ENCODE data around the gene HPX. TPM values are rescaled to one million over a fixed set of nuclear protein-coding genes. Genes with fewer than 3 reads are reported as not detected.

Gene HPX
- total RNA-seq (2014; rRNA removed; shearing (Covaris generic)), result 0.16 TPM in 1 of 2 replicates, not detected in the other
- total RNA-seq (2022), result 1.2 and 5.2 TPM in 2 replicates
- percentile 28 among the genes with signal in this experiment for Bru-seq, nascent RNA
- percentile 22 among the genes with signal in this experiment for BruChase-seq, experiment 1, labeled RNA remaining after a 6-hour chase
- BruChase-seq, experiment 2, labeled RNA remaining after a 2-hour chase, result percentile 22 among the genes with signal in this experiment
- long read RNA-seq, result 0 reads

GRCh38 chr11:6440906-6441358, at the start of gene HPX:
Gene HPX (minus strand): TSS chr11:6440987. CDS start chr11:6440963, 24 bp downstream.
- Histone ChIP-seq H3K79me2 (ENCODE audit: insufficient read depth, low read depth, low read length) (no peaks in the 10 kb centered on the region), H3K27ac (ENCODE audit: low read depth, low read length, poor library complexity, severe bottlenecking) (no peak within 1 kb of the TSS), H3K9me2 (ENCODE audit: insufficient read depth, low read length) (no peaks in the 10 kb centered on the region), H3K36me3 (ENCODE audit: insufficient read depth, low read length) (no peaks in the 10 kb centered on the region), H3K9me3 (ENCODE audit: low read length) (no peaks in the 10 kb centered on the region), H3K4me2 (ENCODE audit: low read length) (no peak within 1 kb of the TSS), H4K20me1 (ENCODE audit: insufficient read depth, low read length) (no peaks in the 10 kb centered on the region), H3K4me3 (ENCODE audit: low read depth, low read length, poor library complexity, severe bottlenecking) (no peak within 1 kb of the TSS), H3K4me1 (ENCODE audit: insufficient read depth, low read length, poor library complexity, severe bottlenecking) (peaks cover 61% of the 10 kb centered on the region), H2AFZ (ENCODE audit: low read length) (no peak within 1 kb of the TSS)
- TF ChIP-seq CTCF (conservative IDR thresholded peaks at IDR 0.05; ENCODE audit: low read length) (no peak), EZH2phosphoT487 (IDR thresholded peaks at IDR 0.05; ENCODE audit: borderline replicate concordance, low read depth, low read length) (no peak)
- no peak for DNase-seq (ENCODE audit: low spot score)
- CTCF ChIA-PET (ENCODE audit: unreplicated experiment), result interaction anchor here (1.2 kb wide), 1 partner anchor 62 kb away, joined by 4 read pairs; no protein-coding TSS in a partner anchor
- BruUV-seq (replicated peaks), result no TSS peak
- POLR2A ChIA-PET, result interaction anchor here (0.7 to 1.3 kb wide), 3 partner anchors 14 to 52 kb away, joined by 3 read pairs; partner anchors contain the start of gene APBB1
- intact Hi-C loops (cut with micrococcal nuclease; ENCODE audit: unreplicated experiment), result no loop called here

GRCh38 chr11:6489306-6489705, 48.5 kb upstream of the HPX start:
- Histone ChIP-seq H3K4me2 (ENCODE audit: low read length) (no peak overlapping the region), H3K4me1 (ENCODE audit: insufficient read depth, low read length, poor library complexity, severe bottlenecking) (no peaks in the 10 kb centered on the region), H3K4me3 (ENCODE audit: low read depth, low read length, poor library complexity, severe bottlenecking) (no peak overlapping the region), H4K20me1 (ENCODE audit: insufficient read depth, low read length) (no peaks in the 10 kb centered on the region; the same call in 1 of the 2 replicates), H3K79me2 (ENCODE audit: insufficient read depth, low read depth, low read length) (no peaks in the 10 kb centered on the region), H3K27ac (ENCODE audit: low read depth, low read length, poor library complexity, severe bottlenecking) (no peak overlapping the region), H3K9me2 (ENCODE audit: insufficient read depth, low read length) (no peaks in the 10 kb centered on the region), H2AFZ (ENCODE audit: low read length) (no peak overlapping the region), H3K36me3 (ENCODE audit: insufficient read depth, low read length) (peaks cover 84% of the 10 kb centered on the region), H3K9me3 (ENCODE audit: low read length) (no peaks in the 10 kb centered on the region)
- no peak for DNase-seq (ENCODE audit: low spot score)
- ChIA-PET CTCF (ENCODE audit: unreplicated experiment) (interaction anchor here (1.0 kb wide), 1 partner anchor 110 kb away, joined by 3 read pairs; no protein-coding TSS in a partner anchor), POLR2A (interaction anchor here (0.6 kb wide), 1 partner anchor 12 kb away, joined by 3 read pairs; no protein-coding TSS in a partner anchor)
- no peak for TF ChIP-seq CTCF (conservative IDR thresholded peaks at IDR 0.05; ENCODE audit: low read length)
- TF ChIP-seq EZH2phosphoT487 (IDR thresholded peaks at IDR 0.05; ENCODE audit: borderline replicate concordance, low read depth, low read length), result no peak
- intact Hi-C loops (cut with micrococcal nuclease; ENCODE audit: unreplicated experiment), result no loop called here
- no TSS peak for BruUV-seq (replicated peaks)

- Histone ChIP-seq H3K9me2 (ENCODE audit: insufficient read depth, low read length) (no peaks in the 10 kb centered on the region), H4K20me1 (ENCODE audit: insufficient read depth, low read length) (no peaks in the 10 kb centered on the region; the same call in 1 of the 2 replicates), H3K36me3 (ENCODE audit: insufficient read depth, low read length) (peaks cover 86% of the 10 kb centered on the region), H3K4me2 (ENCODE audit: low read length) (no peak overlapping the region), H2AFZ (ENCODE audit: low read length) (no peak overlapping the region), H3K27ac (ENCODE audit: low read depth, low read length, poor library complexity, severe bottlenecking) (no peak overlapping the region), H3K4me3 (ENCODE audit: low read depth, low read length, poor library complexity, severe bottlenecking) (no peak overlapping the region), H3K79me2 (ENCODE audit: insufficient read depth, low read depth, low read length) (peaks cover under 1% of the 10 kb centered on the region; the same call in 1 of the 2 replicates), H3K9me3 (ENCODE audit: low read length) (no peaks in the 10 kb centered on the region), H3K4me1 (ENCODE audit: insufficient read depth, low read length, poor library complexity, severe bottlenecking) (no peaks in the 10 kb centered on the region)
- no peak for DNase-seq (ENCODE audit: low spot score)
- TF ChIP-seq EZH2phosphoT487 (IDR thresholded peaks at IDR 0.05; ENCODE audit: borderline replicate concordance, low read depth, low read length), result no peak
- no peak for TF ChIP-seq CTCF (conservative IDR thresholded peaks at IDR 0.05; ENCODE audit: low read length)
- intact Hi-C loops (cut with micrococcal nuclease; ENCODE audit: unreplicated experiment), result no loop called here
- ChIA-PET CTCF (ENCODE audit: unreplicated experiment) (interaction anchor here (1.0 kb wide), 1 partner anchor 110 kb away, joined by 3 read pairs; no protein-coding TSS in a partner anchor), POLR2A (no interaction called here)
- BruUV-seq (replicated peaks), result no TSS peak
Measured at GRCh38 chr11:6488821-6489220, 48.0 kb upstream of the HPX start.

All from OCI-LY7 (cell line).